ACHN (cell line): ENCODE measurements around the gene CACNA1G.

ENCODE experiments used
- DNase-seq: peaks from one replicate; pipeline ENCODE4 v3.0.0-alpha.2; 2015
- in situ Hi-C: cut with HindIII; loops from 2 replicates; pipeline ENCODE4 v1.10.0; 2017; ENCODE audit warnings: low sequenced_read_pairs, low pct_ligation_motif_present, low pct_unique_long_range_greater_than_20kb

Gene CACNA1G

DNA sequence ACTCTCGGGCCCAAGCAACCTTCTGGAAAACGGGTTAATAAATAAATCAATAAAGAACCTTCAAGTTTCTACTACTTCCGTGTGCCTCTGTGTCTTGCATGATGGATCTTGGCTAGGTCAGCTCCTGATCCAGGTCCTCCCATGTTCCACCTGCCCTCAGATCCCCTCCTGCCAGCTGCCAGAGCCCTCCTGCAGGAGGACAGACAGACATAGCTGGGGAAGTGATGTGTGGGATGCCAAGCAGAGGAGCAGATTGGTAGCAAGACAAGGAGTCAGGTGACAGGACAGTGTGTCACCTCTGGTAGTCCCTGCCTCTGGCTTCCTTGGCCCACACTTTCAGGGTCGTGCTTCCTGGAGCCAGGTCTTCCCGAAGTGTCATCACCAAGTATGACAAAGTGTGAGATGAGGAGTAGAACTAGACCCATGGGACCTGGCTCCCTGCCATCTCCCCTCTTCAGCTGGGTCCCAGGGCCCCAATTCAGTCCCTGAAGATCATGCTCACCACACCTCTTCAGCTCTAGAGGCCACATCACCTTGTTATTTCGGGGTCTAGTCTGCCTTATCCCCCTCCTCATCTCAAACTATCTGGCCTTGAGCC lies 29.0 kb upstream of the CACNA1G start:
- no peak for DNase-seq
- in situ Hi-C loops: no loop called here

- DNase-seq: peak; percentile 57
- in situ Hi-C loops: no loop called here
Observed at GRCh38 chr17:50532452-50533024, 28.0 kb upstream of the CACNA1G start, which contains the start of gene EPN3. Gene EPN3 (plus strand): TSS chr17:50532735. CDS start chr17:50536557, 3,822 bp downstream.

- in situ Hi-C loops: no loop called here
- DNase-seq: no peak
Observed at GRCh38 chr17:50533185-50533584, 27.3 kb upstream of the CACNA1G start.

DNA sequence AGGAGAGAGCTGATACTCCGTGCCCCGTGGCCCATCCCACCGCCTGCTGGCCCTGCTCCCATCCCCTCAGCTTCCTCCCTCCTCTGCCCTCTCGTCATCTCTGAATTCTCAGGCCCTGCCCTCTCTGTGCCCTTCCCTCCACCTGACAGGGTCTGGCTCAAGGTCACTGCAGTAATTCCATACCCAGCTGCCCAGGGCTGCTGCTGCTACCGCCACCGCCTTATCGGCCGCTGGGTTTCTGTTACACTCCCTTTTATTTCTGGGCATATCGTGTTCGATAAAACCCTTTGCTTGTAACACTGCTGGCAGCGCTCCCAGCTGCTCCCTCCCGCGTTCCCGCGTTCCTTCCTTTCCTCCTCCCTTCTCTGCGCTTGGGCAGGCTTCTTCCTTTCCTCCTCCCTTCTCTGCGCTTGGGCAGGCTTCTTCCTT lies 26.8 kb upstream of the CACNA1G start:
- in situ Hi-C loops: no loop called here
- DNase-seq: peak; percentile 54

GRCh38 chr17:50534222-50534978 lies 26.1 kb upstream of the CACNA1G start:
- in situ Hi-C loops: no loop called here
- DNase-seq: peak; percentile 74

DNA sequence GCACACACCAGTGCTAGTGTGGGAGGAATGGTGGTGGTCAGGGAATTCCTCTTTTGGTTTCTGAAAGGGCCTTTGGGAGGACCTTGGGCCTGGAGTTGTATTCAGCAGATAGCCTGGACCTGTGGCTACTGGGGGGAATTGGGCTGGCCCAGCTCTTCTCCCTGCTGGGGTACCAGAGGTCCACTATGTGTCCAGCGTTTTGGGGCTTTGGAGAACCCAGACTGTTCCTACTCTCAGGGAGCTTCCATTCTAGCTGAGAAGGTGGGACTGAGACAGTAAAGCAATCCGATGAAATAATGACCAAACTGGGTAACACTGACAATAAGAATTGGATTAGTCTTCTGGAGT lies 25.6 kb upstream of the CACNA1G start:
- no peak for DNase-seq
- in situ Hi-C loops: no loop called here

- no peak for DNase-seq
Observed at GRCh38 chr17:50535407-50535806, 25.1 kb upstream of the CACNA1G start.

GRCh38 chr17:50536683-50537646 lies 23.6 kb upstream of the CACNA1G start:
- DNase-seq: no peak
- in situ Hi-C loops: no loop called here

More at GRCh38 chr17:50535407-50535806, 25.1 kb upstream of the CACNA1G start:
- in situ Hi-C loops: no loop called here

GRCh38 chr17:50537721-50538548 lies 22.6 kb upstream of the CACNA1G start:
- no peak for DNase-seq
- in situ Hi-C loops: no loop called here

GRCh38 chr17:50538549-50539410 lies 21.7 kb upstream of the CACNA1G start:
- DNase-seq: no peak
- in situ Hi-C loops: no loop called here

- in situ Hi-C loops: no loop called here
- DNase-seq: no peak
Observed at GRCh38 chr17:50539762-50540559, 20.6 kb upstream of the CACNA1G start.

DNA sequence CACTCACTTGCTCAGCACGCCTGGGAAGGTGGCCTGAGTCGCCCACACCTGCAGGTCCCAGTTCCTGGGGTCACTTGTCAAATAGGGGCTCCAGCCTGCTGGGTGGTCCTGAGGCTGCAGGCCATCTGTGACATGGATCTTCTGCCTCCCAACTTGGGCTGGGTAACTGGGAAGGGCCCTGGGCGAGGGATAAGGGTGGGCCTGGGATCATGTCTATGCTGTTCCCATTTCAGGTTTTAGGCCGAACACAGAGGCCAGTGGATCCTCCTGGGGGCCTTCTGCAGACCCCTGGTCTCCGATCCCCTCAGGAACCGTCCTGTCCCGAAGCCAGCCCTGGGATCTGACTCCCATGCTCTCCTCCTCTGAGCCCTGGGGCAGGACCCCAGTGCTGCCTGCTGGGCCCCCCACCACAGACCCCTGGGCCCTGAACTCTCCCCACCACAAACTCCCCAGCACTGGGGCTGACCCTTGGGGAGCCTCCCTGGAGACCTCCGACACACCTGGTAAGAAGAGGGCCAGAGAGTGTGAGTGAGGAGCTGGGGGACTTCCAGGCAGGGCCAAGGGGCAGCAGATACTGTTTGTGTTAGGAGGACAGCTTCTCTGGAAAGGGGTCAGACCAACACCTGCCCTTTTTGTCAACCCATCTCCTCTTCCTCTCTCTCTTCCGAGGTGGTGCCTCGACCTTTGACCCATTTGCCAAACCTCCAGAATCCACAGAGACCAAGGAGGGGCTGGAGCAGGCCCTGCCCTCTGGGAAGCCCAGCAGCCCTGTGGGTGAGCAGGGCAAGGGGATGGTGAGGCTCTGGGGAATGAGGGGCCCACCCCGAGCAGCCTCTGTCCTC lies 19.7 kb upstream of the CACNA1G start:
- in situ Hi-C loops: no loop called here
- DNase-seq: no peak

DNA sequence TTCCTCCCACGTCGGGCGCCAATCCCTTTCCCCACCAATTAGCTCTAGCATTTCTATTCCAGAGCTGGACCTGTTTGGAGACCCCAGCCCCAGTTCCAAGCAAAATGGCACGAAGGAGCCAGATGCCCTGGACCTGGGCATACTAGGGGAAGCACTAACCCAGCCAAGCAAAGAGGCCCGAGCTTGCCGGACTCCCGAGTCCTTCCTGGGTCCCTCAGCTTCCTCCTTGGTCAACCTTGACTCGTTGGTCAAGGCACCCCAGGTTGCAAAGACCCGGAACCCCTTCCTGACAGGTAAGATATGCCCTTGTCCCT lies 19.2 kb upstream of the CACNA1G start:
- no peak for DNase-seq

GRCh38 chr17:50541716-50542688 lies 18.5 kb upstream of the CACNA1G start:
- DNase-seq: peak; percentile 89
- in situ Hi-C loops: no loop called here

More for the DNA sequence above, 19.2 kb upstream of the CACNA1G start:
- in situ Hi-C loops: no loop called here
